Colonic mucosa (tissue), 4 donors: ENCODE results near the gene ABT1. TPM values are rescaled to one million over a fixed set of nuclear protein-coding genes. Genes with fewer than 3 reads are reported as not detected.

ENCODE experiments used
- DNase-seq: peaks from one replicate; pipeline ENCODE4 v3.0.0-alpha.2; 2020
- H3K27ac ChIP-seq: fragments of 200-600 bp; one replicate; pipeline ENCODE4 v1.8.0; 2021
- H3K27me3 ChIP-seq: fragments of 200-600 bp; one replicate; pipeline ENCODE4 v1.8.0; 2021
- H3K36me3 ChIP-seq: fragments of 200-600 bp; one replicate; pipeline ENCODE4 v1.8.0; 2021
- H3K4me1 ChIP-seq: fragments of 200-600 bp; one replicate; pipeline ENCODE4 v1.8.0; 2021; ENCODE audit warnings: mild to moderate bottlenecking
- H3K4me3 ChIP-seq: fragments of 200-600 bp; one replicate; pipeline ENCODE4 v1.8.0; 2021
- H3K9ac ChIP-seq, 2 donors: one replicate each; pipeline ENCODE4 v1.7.0; 2013; ENCODE audit warnings: control low read depth in 2 of 2, low read depth in 2 of 2, low read length in 2 of 2
- H3K9me3 ChIP-seq: fragments of 200-600 bp; one replicate; pipeline ENCODE4 v1.8.0; 2021
- intact Hi-C: fragments of 100-400 bp; cut with DNase I; formaldehyde crosslinking; loops from one replicate; pipeline ENCODE4 v1.14.1; 2022
- total RNA-seq, 2 donors: library from RNA; stranded (reverse); fragmentation: NEBNext Ultra II Directional in 1 of 2; extraction: Animal tissue kit (Norgen Biotek cat#: 25700) in 1 of 2; gene quantifications; one replicate each; pipeline ENCODE4 v1.2.1, GENCODE V29; 2021
- TF ChIP-seq, protein P1 (sequence below): fragments of 200-600 bp; IDR thresholded peaks from one replicate; pipeline ENCODE4 v1.8.0; 2022; ENCODE audit warnings: antibody characterized with exemption, mild to moderate bottlenecking
- donor health status: healthy.
- donor health status: DM: no; HTN: no; CAD: no.
- donor health status: DM: no; HTN: no; CAD: no.

Gene ABT1
- total RNA-seq, 2 donors from 2014 or later, result 15.9 to 17.9 TPM

DNA sequence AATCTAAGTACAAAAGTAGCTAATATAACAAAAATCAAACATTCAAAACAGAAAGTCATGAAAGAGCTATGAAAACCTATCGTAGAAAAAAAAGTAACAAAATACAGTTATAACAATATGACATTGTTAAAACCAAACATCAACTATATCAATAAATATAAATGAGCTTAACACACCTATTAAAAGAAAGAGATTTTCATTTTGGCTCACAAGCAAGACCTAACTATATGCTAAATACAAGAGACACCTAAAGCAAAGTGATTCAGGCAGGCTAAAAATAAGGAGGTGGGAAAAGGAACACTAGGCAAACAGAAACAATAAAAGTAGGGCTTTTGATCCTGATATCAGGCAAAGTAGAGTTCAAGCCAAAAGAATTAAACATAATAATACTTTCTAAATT, 49.3 kb downstream of the ABT1 start:
- Histone ChIP-seq H3K27ac (no peak overlapping the region), H3K4me3 (no peak overlapping the region), H3K9me3 (no peaks in the 10 kb centered on the region), H3K9ac (no peak overlapping the region), H3K4me1 (no peaks in the 10 kb centered on the region), H3K36me3 (peaks cover 9% of the 10 kb centered on the region), H3K27me3 (no peaks in the 10 kb centered on the region)
- TF ChIP-seq, protein P1, sequence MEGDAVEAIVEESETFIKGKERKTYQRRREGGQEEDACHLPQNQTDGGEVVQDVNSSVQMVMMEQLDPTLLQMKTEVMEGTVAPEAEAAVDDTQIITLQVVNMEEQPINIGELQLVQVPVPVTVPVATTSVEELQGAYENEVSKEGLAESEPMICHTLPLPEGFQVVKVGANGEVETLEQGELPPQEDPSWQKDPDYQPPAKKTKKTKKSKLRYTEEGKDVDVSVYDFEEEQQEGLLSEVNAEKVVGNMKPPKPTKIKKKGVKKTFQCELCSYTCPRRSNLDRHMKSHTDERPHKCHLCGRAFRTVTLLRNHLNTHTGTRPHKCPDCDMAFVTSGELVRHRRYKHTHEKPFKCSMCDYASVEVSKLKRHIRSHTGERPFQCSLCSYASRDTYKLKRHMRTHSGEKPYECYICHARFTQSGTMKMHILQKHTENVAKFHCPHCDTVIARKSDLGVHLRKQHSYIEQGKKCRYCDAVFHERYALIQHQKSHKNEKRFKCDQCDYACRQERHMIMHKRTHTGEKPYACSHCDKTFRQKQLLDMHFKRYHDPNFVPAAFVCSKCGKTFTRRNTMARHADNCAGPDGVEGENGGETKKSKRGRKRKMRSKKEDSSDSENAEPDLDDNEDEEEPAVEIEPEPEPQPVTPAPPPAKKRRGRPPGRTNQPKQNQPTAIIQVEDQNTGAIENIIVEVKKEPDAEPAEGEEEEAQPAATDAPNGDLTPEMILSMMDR, result no peak
- intact Hi-C loops, result no loop called here
- no peak for DNase-seq

Other genes with a start within 250 kb of the ABT1 start
- gene BTN3A2, start 231.8 kb upstream of the ABT1 start, total RNA-seq, result 10 to 100 TPM; 41.7 to 53.3 TPM
- 1 to 10 TPM; 4.1 to 8.7 TPM for gene BTN2A2, start 213.8 kb upstream of the ABT1 start, total RNA-seq
- gene BTN3A1, start 194.7 kb upstream of the ABT1 start, total RNA-seq, result 10 to 100 TPM; 24.1 to 29.4 TPM
- gene BTN3A3, start 156.4 kb upstream of the ABT1 start, total RNA-seq, result 10 to 100 TPM; 14.9 to 20.9 TPM
- 10 to 100 TPM; 17.8 to 27.8 TPM for gene BTN2A1, start 139.0 kb upstream of the ABT1 start, total RNA-seq
- not detected for gene BTN1A1, start 96.7 kb upstream of the ABT1 start, total RNA-seq
- 10 to 100 TPM; 40.6 to 56.0 TPM for gene HMGN4, start 58.6 kb upstream of the ABT1 start, total RNA-seq
- gene ZNF322, start 62.8 kb downstream of the ABT1 start, total RNA-seq, result 10 to 100 TPM; 17.2 to 24.0 TPM